Mesenchymal stem cell (in vitro differentiated cells and primary cell): ENCODE results near the gene LAIR1.

Experiments used
- DNase-seq: peaks from one replicate; pipeline ENCODE4 v3.0.0-alpha.2; 2013
- H2AFZ ChIP-seq: one replicate; pipeline ENCODE4 v1.6.1; 2013; ENCODE audit warnings: low read depth, mild to moderate bottlenecking, control low read depth, inconsistent platforms, low read length, moderate library complexity
- H2AK5ac ChIP-seq: 2 replicates; pipeline ENCODE4 v1.6.1; 2013; ENCODE audit warnings: low read length, moderate library complexity, mild to moderate bottlenecking, inconsistent platforms; ENCODE audit not compliant: severe bottlenecking
- H2BK120ac ChIP-seq: one replicate; pipeline ENCODE4 v1.6.1; 2013; ENCODE audit warnings: low read depth, mild to moderate bottlenecking, inconsistent platforms, low read length, moderate library complexity
- H2BK12ac ChIP-seq, 2 experiments: one replicate each; pipeline ENCODE4 v1.6.1; 2013; ENCODE audit warnings: inconsistent platforms in 2 of 2, low read length in 2 of 2, mild to moderate bottlenecking in 2 of 2, moderate library complexity in 2 of 2, control low read depth in 1 of 2
- H2BK15ac ChIP-seq: one replicate; pipeline ENCODE4 v1.6.1; 2013; ENCODE audit warnings: mild to moderate bottlenecking, low read depth, inconsistent platforms; ENCODE audit not compliant: poor library complexity, severe bottlenecking
- H2BK5ac ChIP-seq: 2 replicates; pipeline ENCODE4 v1.6.1; 2013; ENCODE audit warnings: low read depth, mild to moderate bottlenecking, low read length, control low read depth, inconsistent platforms; ENCODE audit not compliant: poor library complexity, severe bottlenecking
- H3K14ac ChIP-seq, 2 experiments: one replicate each; pipeline ENCODE4 v1.6.1; 2013; ENCODE audit warnings: inconsistent platforms in 2 of 2, low read length in 2 of 2, control low read depth in 1 of 2, mild to moderate bottlenecking in 1 of 2, moderate library complexity in 1 of 2
- H3K18ac ChIP-seq, 2 experiments: one replicate each; pipeline ENCODE4 v1.6.1; 2013; ENCODE audit warnings: inconsistent platforms in 2 of 2, low read length in 2 of 2, control low read depth in 1 of 2, low read depth in 1 of 2, mild to moderate bottlenecking in 1 of 2
- H3K23ac ChIP-seq, 2 experiments: one replicate each; pipeline ENCODE4 v1.6.1; 2013; ENCODE audit warnings: inconsistent platforms in 2 of 2, low read length in 2 of 2, mild to moderate bottlenecking in 2 of 2, moderate library complexity in 2 of 2, control low read depth in 1 of 2
- H3K27ac ChIP-seq: 2 replicates; pipeline ENCODE4 v1.5.1; 2013; ENCODE audit warnings: mild to moderate bottlenecking, moderate library complexity, low read length, control low read depth, inconsistent platforms; ENCODE audit not compliant: poor library complexity, severe bottlenecking
- H3K27me3 ChIP-seq, 2 experiments: 2 replicates each; pipeline versions ENCODE4 v1.6.1 to v1.7.0; 2013; ENCODE audit warnings: low read length in 2 of 2, mild to moderate bottlenecking in 2 of 2, moderate library complexity in 2 of 2, control low read depth in 1 of 2, inconsistent platforms in 1 of 2; ENCODE audit not compliant: control insufficient read depth in 1 of 2, insufficient read depth in 1 of 2
- H3K36me3 ChIP-seq, 2 experiments: 2 replicates each; pipeline versions ENCODE4 v1.6.1 to v1.7.0; 2013; ENCODE audit warnings: low read length in 2 of 2, control low read depth in 1 of 2, inconsistent platforms in 1 of 2, low read depth in 1 of 2, mild to moderate bottlenecking in 1 of 2; ENCODE audit not compliant: insufficient read depth in 2 of 2, control insufficient read depth in 1 of 2
- H3K4ac ChIP-seq, 2 experiments: one replicate each; pipeline ENCODE4 v1.6.1; 2013; ENCODE audit warnings: inconsistent platforms in 2 of 2, low read length in 2 of 2, mild to moderate bottlenecking in 2 of 2, moderate library complexity in 2 of 2, control low read depth in 1 of 2, low read depth in 1 of 2
- H3K4me1 ChIP-seq: 2 replicates; pipeline ENCODE4 v1.6.1; 2013; ENCODE audit warnings: low read depth, low read length, control low read depth; ENCODE audit not compliant: control insufficient read depth, insufficient read depth
- H3K4me2 ChIP-seq: 2 replicates; pipeline ENCODE4 v1.6.1; 2013; ENCODE audit warnings: low read length, mild to moderate bottlenecking, inconsistent platforms; ENCODE audit not compliant: poor library complexity, severe bottlenecking
- H3K4me3 ChIP-seq, 2 experiments: 2 replicates each; pipeline versions ENCODE4 v1.5.1 to v1.7.0; 2013; ENCODE audit warnings: low read length in 2 of 2, mild to moderate bottlenecking in 2 of 2, control low read depth in 1 of 2, low read depth in 1 of 2; ENCODE audit not compliant: insufficient read depth in 1 of 2
- H3K79me1 ChIP-seq: replicated peaks from 2 replicates; pipeline ENCODE4 v1.6.1; 2013; ENCODE audit warnings: mild to moderate bottlenecking, control low read depth, low read length, inconsistent platforms; ENCODE audit not compliant: poor library complexity, severe bottlenecking
- H3K9ac ChIP-seq: 2 replicates; pipeline ENCODE4 v1.7.0; 2013; ENCODE audit warnings: mild to moderate bottlenecking, low read length, moderate library complexity
- H3K9me3 ChIP-seq: 2 replicates; pipeline ENCODE4 v1.7.0; 2013; ENCODE audit warnings: mild to moderate bottlenecking, low read length; ENCODE audit not compliant: control insufficient read depth
- H4K8ac ChIP-seq: one replicate; pipeline ENCODE4 v1.6.1; 2013; ENCODE audit warnings: inconsistent platforms, mild to moderate bottlenecking, low read length, moderate library complexity
- H4K91ac ChIP-seq: one replicate; pipeline ENCODE4 v1.6.1; 2013; ENCODE audit warnings: mild to moderate bottlenecking, low read length, inconsistent platforms
- WGBS: methylation state at CpG from one replicate; pipeline ENCODE4 v1.1.7; 2013; ENCODE audit warnings: mixed read lengths; 5-methylcytosine and 5-hydroxymethylcytosine counted together

Gene LAIR1

GRCh38 chr19:54408456-54409026, 43.8 kb upstream of the LAIR1 start:
- H4K8ac ChIP-seq: no peak overlapping the region
- H3K27me3 ChIP-seq: no peaks in the 10 kb centered on the region
- no peak overlapping the region for H2BK12ac ChIP-seq
- no peak overlapping the region for H3K23ac ChIP-seq
- H3K27ac ChIP-seq: no peak overlapping the region
- H3K36me3 ChIP-seq: no peaks in the 10 kb centered on the region
- H2BK120ac ChIP-seq: no peak overlapping the region
- H3K9ac ChIP-seq: no peak overlapping the region
- H3K4me2 ChIP-seq: no peak overlapping the region
- no peaks in the 10 kb centered on the region for H3K79me1 ChIP-seq
- no peak overlapping the region for H2BK15ac ChIP-seq
- no peak overlapping the region for H3K14ac ChIP-seq
- no peak overlapping the region for H2AK5ac ChIP-seq
- no peak overlapping the region for H3K4me3 ChIP-seq
- no peaks in the 10 kb centered on the region for H3K4me1 ChIP-seq
- H3K9me3 ChIP-seq: peaks cover 6% of the 10 kb centered on the region
- 91% methylated on average over 8 of the region's 9 CpGs for WGBS
- H2BK5ac ChIP-seq: no peak overlapping the region
- H2AFZ ChIP-seq: no peak overlapping the region
- H4K91ac ChIP-seq: no peak overlapping the region
- no peak for DNase-seq
- no peak overlapping the region for H3K18ac ChIP-seq
- no peak overlapping the region for H3K4ac ChIP-seq

- no peak overlapping the region for H2BK120ac ChIP-seq
- WGBS: 77% methylated on average over 7 of the region's 7 CpGs
- H3K9me3 ChIP-seq: peaks cover 6% of the 10 kb centered on the region
- H2BK15ac ChIP-seq: no peak overlapping the region
- no peak overlapping the region for H2AK5ac ChIP-seq
- H2BK5ac ChIP-seq: no peak overlapping the region
- no peaks in the 10 kb centered on the region for H3K27me3 ChIP-seq
- H3K23ac ChIP-seq: no peak overlapping the region
- no peak overlapping the region for H4K8ac ChIP-seq
- no peak overlapping the region for H4K91ac ChIP-seq
- H3K18ac ChIP-seq: no peak overlapping the region
- peaks cover 0 to 2% of the 10 kb centered on the region in 2 experiments for H3K36me3 ChIP-seq
- no peak for DNase-seq
- H3K4ac ChIP-seq: no peak overlapping the region
- no peak overlapping the region for H2BK12ac ChIP-seq
- no peak overlapping the region for H3K4me3 ChIP-seq
- no peak overlapping the region for H3K14ac ChIP-seq
- H3K79me1 ChIP-seq: no peaks in the 10 kb centered on the region
- no peaks in the 10 kb centered on the region for H3K4me1 ChIP-seq
- no peak overlapping the region for H3K27ac ChIP-seq
- H3K4me2 ChIP-seq: no peak overlapping the region
- no peak overlapping the region for H3K9ac ChIP-seq
- no peak overlapping the region for H2AFZ ChIP-seq
These were observed 43.0 kb upstream of the LAIR1 start for GRCh38 chr19:54407780-54408179.

- Histone ChIP-seq H3K79me1 (no peaks in the 10 kb centered on the region), H4K91ac (no peak overlapping the region), H2BK12ac (no peak overlapping the region), H3K9ac (no peak overlapping the region), H3K4me1 (no peaks in the 10 kb centered on the region), H4K8ac (no peak overlapping the region), H2AFZ (no peak overlapping the region), H3K9me3 (peaks cover 6% of the 10 kb centered on the region), H3K18ac (no peak overlapping the region), H2BK120ac (no peak overlapping the region), H3K23ac (no peak overlapping the region), H3K36me3 (peaks cover 0 to 2% of the 10 kb centered on the region in 2 experiments), H2BK15ac (no peak overlapping the region), H3K27me3 (no peaks in the 10 kb centered on the region), H3K14ac (no peak overlapping the region), H2BK5ac (no peak overlapping the region), H3K4ac (no peak overlapping the region), H3K27ac (no peak overlapping the region), H3K4me3 (no peak overlapping the region), H2AK5ac (no peak overlapping the region), H3K4me2 (no peak overlapping the region)
- no peak for DNase-seq
These were observed 40.9 kb upstream of the LAIR1 start for GRCh38 chr19:54405628-54406027.

DNA sequence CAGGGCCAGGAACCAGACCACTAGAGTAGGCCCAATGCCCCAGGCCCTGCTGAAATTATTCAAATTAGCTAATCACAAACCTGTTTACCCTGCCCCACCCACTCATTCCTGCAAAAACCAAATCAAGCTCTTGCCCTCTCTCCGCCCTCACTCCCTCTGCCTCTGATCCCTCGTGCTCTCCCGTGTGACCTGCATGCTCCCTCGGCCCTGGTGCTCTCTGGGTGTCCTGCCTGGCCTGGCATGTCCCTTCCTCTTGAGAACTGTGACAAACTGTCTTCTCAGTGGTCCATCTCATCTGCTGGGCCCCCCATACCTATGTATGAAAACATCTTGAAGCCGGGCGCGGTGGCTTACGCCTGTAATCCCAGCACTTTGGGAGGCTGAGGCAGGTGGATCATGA, 38.3 kb upstream of the LAIR1 start:
- H3K36me3 ChIP-seq: peaks cover 0 to 2% of the 10 kb centered on the region in 2 experiments
- peaks cover 6% of the 10 kb centered on the region for H3K9me3 ChIP-seq
- H2BK120ac ChIP-seq: no peak overlapping the region
- no peak overlapping the region for H2BK15ac ChIP-seq
- H3K79me1 ChIP-seq: no peaks in the 10 kb centered on the region
- no peak overlapping the region for H3K23ac ChIP-seq
- no peak overlapping the region for H3K4me3 ChIP-seq
- H4K91ac ChIP-seq: no peak overlapping the region
- H2AK5ac ChIP-seq: no peak overlapping the region
- no peaks in the 10 kb centered on the region for H3K4me1 ChIP-seq
- H4K8ac ChIP-seq: no peak overlapping the region
- no peaks in the 10 kb centered on the region for H3K27me3 ChIP-seq
- H3K4ac ChIP-seq: no peak overlapping the region
- no peak for DNase-seq
- no peak overlapping the region for H3K4me2 ChIP-seq
- no peak overlapping the region for H3K9ac ChIP-seq
- H3K27ac ChIP-seq: no peak overlapping the region
- WGBS: 85% methylated on average over 8 of the region's 8 CpGs
- H3K18ac ChIP-seq: no peak overlapping the region
- H2BK12ac ChIP-seq: no peak overlapping the region
- no peak overlapping the region for H2BK5ac ChIP-seq
- H2AFZ ChIP-seq: no peak overlapping the region
- no peak overlapping the region for H3K14ac ChIP-seq
